GM12892 (cell line): ENCODE measurements around the gene LRRC10.

Source experiments
- DNase-seq: peaks from one replicate; pipeline ENCODE4 v3.0.0; 2011; ENCODE audit not compliant: insufficient read length
- FAIRE-seq: peaks from 2 replicates; lab custom pipeline; 2011; peaks lifted over from hg19 to GRCh38; lab: Jason Lieb, UNC
- POLR2A ChIP-seq: IDR thresholded peaks from 2 replicates; pipeline ENCODE4 v1.6.1; 2011; ENCODE audit warnings: low read depth, low read length, control low read depth
- POLR2AphosphoS5 ChIP-seq: IDR thresholded peaks from 2 replicates; pipeline ENCODE4 v1.6.1; 2011; ENCODE audit warnings: low read depth, low read length, control low read depth
- TAF1 ChIP-seq: IDR thresholded peaks from 2 replicates; pipeline ENCODE4 v1.6.1; 2011; ENCODE audit warnings: low read depth, mild to moderate bottlenecking, control low read depth, low read length, borderline replicate concordance

Gene LRRC10

DNA sequence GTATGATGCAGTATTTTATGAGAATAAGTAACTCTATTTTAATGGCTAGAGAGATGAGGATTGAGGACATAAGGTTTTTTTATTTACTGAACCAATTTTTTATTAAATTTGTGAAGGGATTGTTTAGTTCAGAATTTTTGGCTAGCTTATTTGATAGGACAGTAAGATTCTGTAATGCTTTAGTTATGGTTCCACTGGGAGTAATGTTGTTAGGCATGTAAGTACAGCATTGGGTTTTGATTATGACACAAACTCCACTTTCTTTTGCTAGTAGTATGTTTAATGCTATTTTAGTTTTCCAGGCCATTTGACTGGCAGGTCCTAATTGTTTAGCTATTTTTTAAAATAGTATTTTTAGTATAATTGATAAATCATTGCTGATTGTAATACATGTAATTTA is 33.8 kb upstream of the LRRC10 start:
- FAIRE-seq, result no peak
- no peak for DNase-seq
- no peak for TF ChIP-seq POLR2AphosphoS5
- TF ChIP-seq POLR2A, result no peak
- no peak for TF ChIP-seq TAF1

DNA sequence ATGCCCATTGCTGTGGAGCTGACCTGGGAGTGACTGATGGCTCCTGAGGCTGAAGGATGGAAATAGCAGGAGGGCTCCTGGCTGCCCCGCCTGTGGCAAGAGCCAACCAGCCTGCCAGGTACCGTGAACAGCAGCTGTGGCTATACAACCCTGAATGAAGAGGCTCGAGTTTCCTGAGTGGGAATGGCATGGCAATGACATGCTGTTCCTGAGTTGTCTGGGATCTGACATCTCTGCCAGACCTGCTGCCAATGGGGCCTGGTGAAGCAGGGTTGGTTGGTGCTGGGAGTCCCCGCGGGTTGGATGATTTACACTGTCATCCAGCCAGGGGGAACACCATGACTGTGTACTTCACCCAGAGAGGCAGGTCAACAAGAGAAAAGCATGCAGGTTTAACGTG is 31.8 kb upstream of the LRRC10 start:
- TF ChIP-seq POLR2AphosphoS5 (no peak), TAF1 (no peak), POLR2A (no peak)
- FAIRE-seq (no peak), DNase-seq (no peak)

DNA sequence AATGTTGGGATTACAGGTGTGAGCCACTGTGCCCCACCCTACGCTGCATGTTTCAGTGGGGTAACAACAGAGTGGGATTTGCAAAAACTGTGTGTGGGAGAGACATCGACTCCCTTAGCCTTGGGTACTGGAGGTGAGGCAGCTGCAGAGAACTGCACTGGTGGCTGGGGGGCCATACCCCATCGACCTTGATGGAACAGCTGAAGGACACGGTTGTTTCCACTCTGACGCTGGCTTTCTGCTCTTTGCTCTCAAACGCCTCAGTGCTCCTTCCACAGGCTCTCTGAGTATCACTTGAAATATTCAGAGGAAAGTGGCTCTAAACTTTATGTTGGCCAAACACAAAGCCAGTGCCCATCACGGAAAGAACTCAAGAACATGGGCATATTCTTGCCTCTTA is 30.8 kb upstream of the LRRC10 start:
- DNase-seq (no peak), FAIRE-seq (no peak)
- TF ChIP-seq TAF1 (no peak), POLR2A (no peak), POLR2AphosphoS5 (no peak)

DNA sequence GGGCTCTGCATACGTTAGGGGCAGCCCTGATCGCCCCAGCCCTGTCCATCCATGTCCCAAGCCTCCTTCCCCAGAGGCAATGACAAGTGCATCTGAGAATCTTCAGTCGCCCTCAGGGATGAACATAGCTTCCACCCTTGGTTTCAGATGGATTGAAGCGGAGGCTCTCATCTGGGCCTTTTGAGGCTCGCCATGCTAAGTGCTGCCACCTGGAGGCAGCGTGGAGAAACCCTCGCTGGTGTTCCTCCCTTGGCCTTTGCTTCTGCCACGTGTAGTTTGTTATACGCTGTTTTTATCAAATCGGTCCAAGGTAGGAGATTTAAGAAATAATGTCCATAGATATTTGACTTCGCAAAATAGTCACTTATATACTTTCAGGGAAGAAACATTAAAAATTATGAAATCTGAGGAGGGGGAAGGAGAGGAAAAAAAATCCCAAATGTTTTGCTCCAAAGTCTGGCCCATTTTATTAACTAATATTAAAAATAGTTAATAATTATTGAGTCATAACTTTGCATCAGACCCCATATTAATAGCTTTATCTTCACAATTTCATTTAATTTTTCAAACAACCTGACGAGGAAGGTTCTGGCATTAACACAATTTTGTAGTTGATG is 28.8 kb upstream of the LRRC10 start:
- DNase-seq (peak; percentile 45), FAIRE-seq (peak; percentile 38)
- TF ChIP-seq POLR2AphosphoS5 (no peak), TAF1 (no peak), POLR2A (no peak)

DNA sequence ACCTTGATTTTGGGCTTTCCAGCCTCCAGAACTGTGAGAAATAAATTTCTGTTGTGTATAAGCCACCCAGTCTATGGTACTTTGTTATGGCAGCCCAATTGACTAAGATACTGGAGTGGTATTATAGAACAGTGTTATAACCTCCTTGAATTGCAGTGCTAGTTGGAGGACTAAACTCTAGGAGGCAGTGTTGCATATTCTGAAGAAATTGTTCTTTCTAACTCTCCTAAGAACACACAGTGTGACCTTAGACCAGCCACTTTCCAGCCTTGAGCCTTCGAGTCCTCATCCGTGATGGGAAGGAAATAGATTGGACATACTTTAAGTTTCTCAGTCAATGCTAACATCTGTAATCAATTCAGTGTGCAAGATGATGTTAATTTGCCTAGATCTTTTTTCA is 22.4 kb upstream of the LRRC10 start:
- DNase-seq (no peak), FAIRE-seq (no peak)
- no peak for TF ChIP-seq TAF1
- no peak for TF ChIP-seq POLR2A
- TF ChIP-seq POLR2AphosphoS5, result no peak

DNA sequence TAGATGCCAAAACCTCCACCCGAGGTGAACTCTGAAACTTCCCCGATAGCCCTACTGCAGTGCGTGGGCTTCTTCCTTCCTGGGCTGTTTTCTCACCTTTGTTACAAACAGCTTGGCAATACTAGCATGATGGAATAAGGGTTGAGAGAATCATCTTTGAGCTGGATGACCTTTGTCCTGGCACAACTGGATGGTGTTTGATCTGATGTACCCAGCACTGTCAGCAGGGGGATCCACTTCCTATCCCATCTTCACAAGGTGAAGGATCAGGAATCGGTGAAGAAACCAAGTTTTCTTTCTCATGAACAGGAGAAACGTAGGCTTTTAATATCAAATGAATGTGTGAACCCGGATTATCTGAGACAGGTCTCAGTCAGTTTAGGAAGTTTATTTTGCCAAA is 19.5 kb upstream of the LRRC10 start:
- FAIRE-seq (no peak), DNase-seq (no peak)
- TF ChIP-seq POLR2A (no peak), POLR2AphosphoS5 (no peak), TAF1 (no peak)

DNA sequence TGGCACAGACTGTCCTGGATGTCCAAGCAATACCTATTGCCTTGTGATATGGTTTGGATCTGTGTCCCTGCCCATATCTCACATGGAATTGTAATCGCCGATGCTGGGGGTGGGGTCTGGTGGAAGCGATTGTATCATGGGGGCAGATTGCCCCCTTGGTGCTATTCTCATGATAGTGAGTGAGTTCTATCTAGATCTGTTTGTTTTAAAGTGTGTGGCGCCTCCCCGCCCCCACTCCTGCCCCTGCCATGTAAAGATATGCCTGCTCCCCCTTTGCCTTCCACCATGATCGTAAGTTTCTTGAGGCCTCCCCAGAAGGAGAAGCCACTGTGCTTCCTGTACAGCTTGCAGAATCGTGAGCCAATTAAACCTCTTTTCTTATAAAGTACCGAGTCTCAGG is 16.8 kb upstream of the LRRC10 start:
- FAIRE-seq, result no peak
- DNase-seq, result no peak
- no peak for TF ChIP-seq TAF1
- TF ChIP-seq POLR2A, result no peak
- no peak for TF ChIP-seq POLR2AphosphoS5

DNA sequence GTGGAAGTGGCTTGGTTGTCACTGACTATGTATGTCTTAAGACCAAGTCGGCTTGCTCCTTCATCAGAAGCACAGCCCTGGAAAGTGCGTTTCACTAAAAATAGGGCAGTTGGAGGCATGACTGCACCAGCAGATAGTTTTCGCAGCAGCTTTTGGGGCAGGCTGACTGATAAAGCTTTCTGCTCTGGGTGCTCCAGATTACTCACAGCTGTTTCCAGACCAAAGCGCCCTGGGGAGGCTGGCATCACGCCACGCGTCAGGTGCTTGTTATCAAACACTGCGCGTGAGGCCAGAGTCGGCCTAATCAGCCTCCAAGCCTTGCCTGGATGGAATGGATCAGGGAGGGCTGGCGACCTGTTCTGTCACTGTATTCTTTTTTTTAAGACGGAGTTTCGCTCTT is 13.3 kb upstream of the LRRC10 start:
- DNase-seq, result no peak
- no peak for FAIRE-seq
- TF ChIP-seq POLR2AphosphoS5, result no peak
- no peak for TF ChIP-seq POLR2A
- no peak for TF ChIP-seq TAF1

DNA sequence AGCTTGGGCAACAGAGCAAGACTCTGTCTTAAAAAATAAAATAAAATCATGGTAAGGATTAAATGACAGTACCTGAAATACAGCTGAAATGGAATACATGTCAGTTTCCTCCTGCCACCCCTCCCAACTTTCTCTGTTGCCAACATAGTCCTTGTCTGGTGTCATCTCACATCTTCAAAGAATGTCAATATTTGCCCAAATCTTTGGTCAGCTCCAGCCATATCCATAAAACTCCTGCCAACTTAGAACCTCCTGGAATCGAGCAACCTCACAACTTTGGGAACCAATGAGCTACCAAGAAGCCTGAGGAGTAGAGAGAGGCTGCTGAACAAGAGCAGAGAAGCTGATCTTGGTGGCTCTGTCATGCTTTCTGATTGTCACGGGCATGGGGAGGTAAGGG is 10.8 kb upstream of the LRRC10 start:
- FAIRE-seq, result no peak
- no peak for DNase-seq
- TF ChIP-seq TAF1, result no peak
- TF ChIP-seq POLR2A, result no peak
- no peak for TF ChIP-seq POLR2AphosphoS5

DNA sequence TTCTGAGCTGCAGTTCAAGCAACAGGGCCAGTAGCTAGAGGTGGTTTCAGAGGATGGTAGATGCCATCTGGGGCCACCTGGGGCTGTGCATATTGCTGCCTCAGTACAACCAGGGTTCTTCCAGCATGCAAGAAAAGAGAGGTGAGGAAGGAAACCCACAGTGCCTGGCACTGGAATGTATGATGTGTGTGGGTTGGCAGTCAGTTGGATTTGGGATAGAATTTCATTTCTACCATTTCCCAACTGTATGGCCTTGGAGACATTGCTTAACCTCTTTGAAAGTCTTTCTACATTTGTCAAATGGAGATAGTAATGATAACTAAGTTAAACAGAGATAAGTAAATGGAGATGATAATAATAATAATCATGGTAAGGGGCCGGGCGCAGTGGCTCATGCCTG is 10.2 kb upstream of the LRRC10 start:
- TF ChIP-seq POLR2AphosphoS5 (no peak), TAF1 (no peak), POLR2A (no peak)
- no peak for FAIRE-seq
- no peak for DNase-seq

DNA sequence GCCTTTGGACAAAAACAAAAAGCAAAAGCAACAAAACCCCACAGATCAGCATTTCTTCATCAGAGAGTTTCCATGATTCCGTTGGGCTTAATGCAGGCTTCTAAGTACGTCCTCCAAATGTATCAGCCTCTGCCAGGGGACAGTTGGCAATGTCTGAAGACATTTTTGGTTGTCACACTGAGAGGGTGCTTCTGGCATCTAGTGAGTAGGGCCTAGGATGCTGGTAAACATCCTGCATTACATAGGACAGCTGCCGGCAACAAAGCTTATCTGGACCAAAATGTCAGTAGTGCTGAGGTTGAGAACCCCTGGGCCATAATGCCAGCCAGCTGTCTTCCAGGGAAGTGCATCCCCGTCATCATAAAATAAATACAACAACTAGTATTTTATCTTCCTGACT is 9.4 kb upstream of the LRRC10 start:
- no peak for TF ChIP-seq POLR2A
- TF ChIP-seq POLR2AphosphoS5, result no peak
- TF ChIP-seq TAF1, result no peak
- no peak for FAIRE-seq
- no peak for DNase-seq

DNA sequence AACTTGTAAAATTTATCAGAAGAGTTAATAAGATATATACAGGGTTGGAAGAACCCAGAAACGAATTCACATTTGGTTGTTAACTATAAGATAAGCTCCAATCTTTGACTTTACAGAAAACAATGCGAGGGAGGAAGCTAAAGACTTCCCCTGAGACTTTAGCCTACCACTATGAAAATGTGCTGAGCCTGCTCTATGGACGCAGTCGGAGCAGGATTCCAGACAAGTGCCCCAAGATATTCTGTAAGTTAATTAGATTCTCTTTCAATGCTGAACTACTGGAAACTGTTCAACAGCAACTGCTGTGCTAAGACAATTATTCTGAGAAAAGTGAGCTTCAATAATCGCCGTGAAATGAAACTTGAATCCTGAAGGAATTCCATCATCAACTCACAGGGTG is 8.3 kb upstream of the LRRC10 start:
- FAIRE-seq (no peak), DNase-seq (no peak)
- TF ChIP-seq POLR2AphosphoS5, result no peak
- no peak for TF ChIP-seq TAF1
- TF ChIP-seq POLR2A, result no peak

DNA sequence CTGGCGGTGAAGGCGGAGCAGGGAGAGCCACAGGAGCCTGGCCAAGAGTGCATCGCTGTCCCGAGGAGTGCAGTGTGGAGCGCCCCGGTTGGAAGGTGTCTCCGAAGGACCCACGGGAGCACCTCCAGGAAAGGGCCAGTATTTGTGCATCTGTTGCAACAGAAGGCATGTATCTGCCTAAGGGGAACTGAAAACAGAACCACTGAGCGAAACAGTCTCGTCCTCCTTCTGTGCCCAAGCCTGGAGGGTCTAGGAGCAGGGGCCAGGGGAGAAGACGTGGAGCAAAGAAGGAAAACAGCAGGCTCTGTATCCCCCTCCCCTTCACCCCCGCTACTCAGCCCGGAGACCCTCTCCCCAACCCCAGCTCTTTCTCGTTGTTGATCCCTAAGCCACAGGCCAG is 5.3 kb upstream of the LRRC10 start:
- no peak for FAIRE-seq
- no peak for DNase-seq
- TF ChIP-seq POLR2AphosphoS5 (no peak), TAF1 (no peak), POLR2A (no peak)
